HepG2 (cell line): ENCODE data around the gene IL13. TPM values are rescaled to one million over a fixed set of nuclear protein-coding genes. Genes with fewer than 3 reads are reported as not detected.

Experiments
- ARID5B ChIP-seq: IDR thresholded peaks from 2 replicates; pipeline ENCODE4 v1.4.0; 2020; ENCODE audit warnings: mild to moderate bottlenecking, missing genetic modification reagents
- CEBPB ChIP-seq: IDR thresholded peaks from 2 replicates; pipeline ENCODE4 v1.6.1; 2011; ENCODE audit warnings: low read depth, low read length, improper control_type of control experiment, borderline replicate concordance
- DR1 ChIP-seq: sonication (generic); formaldehyde crosslinking; IDR thresholded peaks from 2 replicates; pipeline ENCODE4 v1.8.0; 2021; ENCODE audit warnings: mild to moderate bottlenecking, missing genetic modification reagents, inconsistent platforms
- GATAD2A ChIP-seq: IDR thresholded peaks from 2 replicates; pipeline ENCODE4 v1.6.1; 2016
- HOXA9 ChIP-seq: sonication (generic); formaldehyde crosslinking; IDR thresholded peaks from 2 replicates; pipeline ENCODE4 v1.8.1; 2022; ENCODE audit warnings: missing genetic modification reagents, mild to moderate bottlenecking, moderate library complexity, borderline replicate concordance
- KDM5B ChIP-seq: sonication (generic); formaldehyde crosslinking; IDR thresholded peaks from 2 replicates; pipeline ENCODE4 v1.4.0; 2020; ENCODE audit warnings: missing genetic modification reagents, mild to moderate bottlenecking, borderline replicate concordance
- MAX ChIP-seq: IDR thresholded peaks from 2 replicates; pipeline ENCODE4 v1.6.1; 2012; ENCODE audit warnings: inconsistent platforms
- NCOA2 ChIP-seq: sonication (generic); formaldehyde crosslinking; IDR thresholded peaks from 2 replicates; pipeline ENCODE4 v1.8.0; 2022; ENCODE audit warnings: inconsistent platforms
- ZNF354B ChIP-seq: sonication (generic); formaldehyde crosslinking; IDR thresholded peaks from 2 replicates; pipeline ENCODE4 v1.8.0; 2022; ENCODE audit warnings: mild to moderate bottlenecking, missing genetic modification reagents
- ZNF629 ChIP-seq: sonication (generic); formaldehyde crosslinking; conservative IDR thresholded peaks from 2 replicates; pipeline ENCODE4 v1.5.0; 2020; ENCODE audit warnings: missing genetic modification reagents
- polyA plus RNA-seq, 8 experiments: library from polyadenylated mRNA; depleted of rRNA in 3 of 8; stranded (reverse) in 7 of 8; unstranded in 1 of 8; fragments of >200 nt; fragmentation: Illumina TruSeq in 4 of 8; extraction: Trizol in 4 of 8; gene quantifications; 2 replicates each; pipeline versions ENCODE4 v1.2.1 to v1.2.3, GENCODE V29; 2011 to 2016; ENCODE audit warnings: low read depth in 4 of 8, missing spikeins in 1 of 8, mixed read lengths in 1 of 8; ENCODE audit not compliant: insufficient read depth in 1 of 8
- total RNA-seq, 5 experiments: library from RNA; depleted of rRNA; stranded (reverse); fragments of >200 nt; fragmentation: Illumina TruSeq; extraction: Trizol; gene quantifications; 2 replicates each; pipeline ENCODE4 v1.2.3, GENCODE V29; 2016; ENCODE audit warnings: low read depth in 1 of 5
- TF ChIP-seq, protein P1 (sequence below): IDR thresholded peaks from 2 replicates; pipeline ENCODE4 v1.6.1; 2016

Gene IL13
- total and polyA plus RNA-seq, 2 of the 13 experiments (the other 11 are each of a cell fraction or from before 2014, with no cell fraction given), result 0.05 TPM; not detected in 1

DNA sequence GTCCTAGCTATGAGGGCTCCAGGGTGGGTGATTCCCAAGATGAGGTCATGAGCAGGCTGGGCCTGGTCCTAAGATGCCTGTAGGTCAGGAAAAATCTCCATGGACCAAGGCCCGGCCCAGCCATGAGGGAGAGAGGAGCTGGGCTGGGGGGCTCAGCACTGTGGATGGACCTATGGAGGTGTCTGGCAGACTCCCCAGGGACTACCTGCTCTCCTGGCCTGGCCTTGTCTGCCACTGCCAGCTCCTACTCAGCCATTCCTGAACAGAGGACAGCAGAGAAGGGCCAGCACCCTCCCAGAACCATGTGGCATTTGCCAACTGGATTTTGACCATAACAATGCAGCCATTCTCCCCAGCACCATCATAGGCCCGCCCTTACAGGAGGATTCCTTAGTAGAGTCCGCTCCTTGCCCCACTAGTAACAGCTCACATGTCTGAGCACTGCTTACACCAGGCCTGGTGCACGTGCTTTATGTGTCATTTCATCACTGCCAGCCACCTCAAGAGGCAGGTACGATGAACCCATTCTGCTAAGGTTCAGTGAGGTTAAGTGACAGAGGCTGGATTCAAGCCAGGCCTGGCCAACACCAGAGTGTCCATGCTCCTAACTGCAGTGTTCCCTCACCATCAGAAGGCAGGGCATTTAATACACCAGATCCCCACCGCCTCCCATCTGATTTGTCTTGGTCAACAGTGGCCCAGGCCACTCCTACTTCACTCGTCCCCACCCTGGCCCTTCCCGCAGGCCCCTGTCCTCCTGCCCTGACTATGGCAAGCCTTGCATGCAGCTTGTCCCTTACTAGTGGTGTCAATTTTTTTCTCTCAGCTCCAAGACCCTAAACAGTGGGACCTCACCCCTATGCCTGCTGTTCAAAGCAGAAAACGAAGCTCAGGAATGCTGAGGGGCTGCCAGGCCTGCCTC, 669 bp downstream of the IL13 start (continued):
- TF ChIP-seq ZNF354B (CRISPR knock-in tag), result no peak
- TF ChIP-seq ARID5B (CRISPR knock-in tag), result peak; percentile 39; the same call in 1 of the 2 replicates
- TF ChIP-seq DR1, result no peak
- TF ChIP-seq, protein P1, sequence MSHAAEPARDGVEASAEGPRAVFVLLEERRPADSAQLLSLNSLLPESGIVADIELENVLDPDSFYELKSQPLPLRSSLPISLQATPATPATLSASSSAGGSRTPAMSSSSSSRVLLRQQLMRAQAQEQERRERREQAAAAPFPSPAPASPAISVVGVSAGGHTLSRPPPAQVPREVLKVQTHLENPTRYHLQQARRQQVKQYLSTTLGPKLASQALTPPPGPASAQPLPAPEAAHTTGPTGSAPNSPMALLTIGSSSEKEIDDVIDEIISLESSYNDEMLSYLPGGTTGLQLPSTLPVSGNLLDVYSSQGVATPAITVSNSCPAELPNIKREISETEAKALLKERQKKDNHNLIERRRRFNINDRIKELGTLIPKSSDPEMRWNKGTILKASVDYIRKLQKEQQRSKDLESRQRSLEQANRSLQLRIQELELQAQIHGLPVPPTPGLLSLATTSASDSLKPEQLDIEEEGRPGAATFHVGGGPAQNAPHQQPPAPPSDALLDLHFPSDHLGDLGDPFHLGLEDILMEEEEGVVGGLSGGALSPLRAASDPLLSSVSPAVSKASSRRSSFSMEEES (CRISPR knock-in tag), result 0 out of 2 replicates have a peak, but pooled peaks have one; percentile 43
- peak; percentile 52; the same call in 1 of the 2 replicates for TF ChIP-seq KDM5B (CRISPR knock-in tag)
- TF ChIP-seq GATAD2A (CRISPR knock-in tag), result peak; percentile 52
- TF ChIP-seq NCOA2 (CRISPR knock-in tag), result no peak
- TF ChIP-seq CEBPB, result peak; percentile 30; the same call in 1 of the 2 replicates
- TF ChIP-seq ZNF629 (CRISPR knock-in tag), result peak; percentile 64; the same call in 1 of the 2 replicates
- TF ChIP-seq HOXA9 (CRISPR knock-in tag), result no peak
- TF ChIP-seq MAX, result peak; percentile 73
